ENCODE data around the gene UNK. TPM values are rescaled to one million over a fixed set of nuclear protein-coding genes. Genes with fewer than 3 reads are reported as not detected.

Gene UNK
- total and polyA plus RNA-seq, 9 of the 15 experiments (the other 6 are each of a cell fraction or from before 2014, with no cell fraction given), result 12.8 to 38.6 (median 24.8) TPM

DNA sequence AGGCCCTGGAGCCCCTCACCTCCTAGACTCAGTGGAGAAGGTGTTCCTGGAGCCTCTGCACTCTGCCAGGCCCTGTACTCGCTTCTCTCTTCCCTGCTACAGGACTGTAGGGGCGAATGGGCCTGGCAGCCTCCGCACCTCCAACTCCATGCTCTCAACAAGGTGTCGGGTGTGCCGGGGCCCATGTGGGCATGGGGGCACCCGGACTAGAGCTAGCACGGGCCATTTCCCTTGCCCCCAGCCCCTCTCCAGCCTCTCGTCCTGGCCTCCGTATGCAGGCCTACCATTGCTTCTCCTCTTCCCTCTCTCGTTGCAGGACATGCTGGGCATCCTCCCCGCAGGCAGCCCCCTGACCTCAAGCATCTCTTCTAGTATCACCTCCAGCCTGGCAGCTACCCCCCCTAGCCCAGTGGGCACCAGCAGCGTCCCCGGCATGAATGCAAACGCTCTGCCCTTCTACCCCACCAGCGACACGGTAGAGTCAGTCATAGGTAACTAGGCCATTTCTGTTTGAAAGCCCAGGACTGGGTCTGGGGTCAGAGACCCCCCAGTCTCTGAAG, 33.8 kb downstream of the UNK start:
- Histone ChIP-seq H3K36me3 (ENCODE audit: control insufficient read depth, insufficient read depth, low read length) (peaks cover 73% of the 10 kb centered on the region; the same call in 2 of the 3 replicates), H3K27me3 (ENCODE audit: control insufficient read depth in 2 of 2, insufficient read depth in 2 of 2, low read length in 2 of 2) (no peaks in the 10 kb centered on the region), H3K4me3 (no peak overlapping the region), H3K79me2 (ENCODE audit: control insufficient read depth, insufficient read depth, low read length) (no peaks in the 10 kb centered on the region), H3K27ac (ENCODE audit: extremely low read depth, low read depth, low read length) (no peak overlapping the region), H4K20me1 (replicated peaks; ENCODE audit: control insufficient read depth, insufficient read depth, low read length) (no peaks in the 10 kb centered on the region), H3K9me3 (replicated peaks; ENCODE audit: control insufficient read depth, insufficient read depth, low read depth, low read length) (no peaks in the 10 kb centered on the region), H3K4me1 (replicated peaks in 1 of 2; ENCODE audit: control insufficient read depth in 2 of 2, insufficient read depth in 2 of 2, low read length in 2 of 2) (peaks cover 0 to 26% of the 10 kb centered on the region in 2 experiments; a peak in 1 of 5 replicates), H3K9me1 (ENCODE audit: control insufficient read depth, insufficient read depth, low read length) (peaks cover 3% of the 10 kb centered on the region), H3K9ac (ENCODE audit: insufficient read depth in 1 of 2, low read depth in 2 of 2, low read length in 2 of 2) (0 out of 4 replicates have a peak overlapping the region, but pooled peaks of 1 of the 2 experiments have one; percentile 12), H3K4me2 (ENCODE audit: insufficient read depth, low read length) (no peak overlapping the region), H2AFZ (ENCODE audit: low read depth, low read length) (no peak overlapping the region)
- ChIA-PET CTCF (ENCODE audit: low intra/inter-chr PET ratio) (no interaction called here), POLR2A (interaction anchor here (0.5 to 1.3 kb wide), 12 partner anchors 9 to 575 kb away, joined by 3 to 6 read pairs (median 3); no protein-coding TSS in a partner anchor)
- no TSS peak for BruUV-seq (replicated peaks)
- in situ Hi-C loops (cut with MboI) (no loop called here), intact Hi-C loops (cut with micrococcal nuclease) (no loop called here)
- no peak for FAIRE-seq
- no peak for ATAC-seq
- no peak for TF ChIP-seq ZEB2 (IDR thresholded peaks at IDR 0.05)
- peak; percentile 38; the same call in 1 of the 2 replicates for TF ChIP-seq POLR2G (IDR thresholded peaks at IDR 0.05; ENCODE audit: low read depth, low read length)
- WGBS (ENCODE audit: insufficient coverage, low coverage, missing lambda C conversion rate), result 82% methylated on average over 9 of the region's 16 CpGs
- no peak for DNase-seq (ENCODE audit: extremely low read depth in 1 of 4, low spot score in 3 of 4)

DNA sequence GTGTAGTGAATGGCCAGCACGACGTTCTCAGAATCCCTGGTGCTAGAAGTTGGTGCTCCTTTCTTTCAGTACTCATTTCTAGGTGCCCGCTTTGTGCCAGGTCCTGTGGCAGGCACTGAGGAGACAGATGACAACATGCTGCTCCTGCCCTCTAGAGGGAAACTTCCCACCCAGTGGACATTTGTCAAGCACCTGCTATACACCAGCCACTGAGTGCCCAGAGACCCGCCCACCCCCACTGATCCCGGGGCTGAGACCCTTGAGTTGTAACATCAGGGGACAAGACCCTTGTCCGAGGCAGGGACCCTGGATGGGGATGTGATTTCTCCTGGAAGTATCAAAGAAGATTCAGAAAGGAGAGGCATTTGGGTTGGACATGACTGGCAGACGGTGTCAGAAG, 34.5 kb downstream of the UNK start:
- BruUV-seq (replicated peaks), result no TSS peak
- H3K79me2 ChIP-seq (ENCODE audit: control insufficient read depth, insufficient read depth, low read length), result no peaks in the 10 kb centered on the region
- in situ Hi-C loops (cut with MboI) (no loop called here), intact Hi-C loops (cut with micrococcal nuclease) (no loop called here)
- no peak for ATAC-seq
- ChIA-PET POLR2A (interaction anchor here (0.7 to 1.1 kb wide), 3 partner anchors 10 to 39 kb away, joined by 3 to 4 read pairs (median 3); no protein-coding TSS in a partner anchor), CTCF (ENCODE audit: low intra/inter-chr PET ratio) (no interaction called here)
- H4K20me1 ChIP-seq (replicated peaks; ENCODE audit: control insufficient read depth, insufficient read depth, low read length), result no peaks in the 10 kb centered on the region
- no peak for DNase-seq (ENCODE audit: extremely low read depth in 1 of 4, low spot score in 3 of 4)
- peaks cover 0 to 27% of the 10 kb centered on the region in 2 experiments; a peak in 1 of 5 replicates for H3K4me1 ChIP-seq (replicated peaks in 1 of 2; ENCODE audit: control insufficient read depth in 2 of 2, insufficient read depth in 2 of 2, low read length in 2 of 2)
- H3K4me2 ChIP-seq (ENCODE audit: insufficient read depth, low read length), result no peak overlapping the region
- no peak overlapping the region for H3K4me3 ChIP-seq
- H3K9me1 ChIP-seq (ENCODE audit: control insufficient read depth, insufficient read depth, low read length), result peaks cover 3% of the 10 kb centered on the region
- peaks cover 74% of the 10 kb centered on the region; the same call in 2 of the 3 replicates for H3K36me3 ChIP-seq (ENCODE audit: control insufficient read depth, insufficient read depth, low read length)
- no peaks in the 10 kb centered on the region for H3K9me3 ChIP-seq (replicated peaks; ENCODE audit: control insufficient read depth, insufficient read depth, low read depth, low read length)
- no peaks in the 10 kb centered on the region for H3K27me3 ChIP-seq (ENCODE audit: control insufficient read depth in 2 of 2, insufficient read depth in 2 of 2, low read length in 2 of 2)
- no peak overlapping the region for H3K27ac ChIP-seq (ENCODE audit: extremely low read depth, low read depth, low read length)
- WGBS (ENCODE audit: insufficient coverage, low coverage, missing lambda C conversion rate), result 81% methylated on average over 7 of the region's 7 CpGs
- H2AFZ ChIP-seq (ENCODE audit: low read depth, low read length), result no peak overlapping the region
- H3K9ac ChIP-seq (ENCODE audit: insufficient read depth in 1 of 2, low read depth in 2 of 2, low read length in 2 of 2), result no peak overlapping the region
- FAIRE-seq, result no peak
- no peak for TF ChIP-seq RBM17 (IDR thresholded peaks at IDR 0.05; ENCODE audit: borderline replicate concordance, low read depth, low read length)
- TF ChIP-seq FOXA3 (CRISPR knock-in tag; conservative IDR thresholded peaks at IDR 0.05 in 1 of 2, IDR thresholded peaks at IDR 0.05 in 1 of 2), result no peak
- TF ChIP-seq ZNF12 (CRISPR knock-in tag; IDR thresholded peaks at IDR 0.05), result no peak
- TF ChIP-seq, protein P1, sequence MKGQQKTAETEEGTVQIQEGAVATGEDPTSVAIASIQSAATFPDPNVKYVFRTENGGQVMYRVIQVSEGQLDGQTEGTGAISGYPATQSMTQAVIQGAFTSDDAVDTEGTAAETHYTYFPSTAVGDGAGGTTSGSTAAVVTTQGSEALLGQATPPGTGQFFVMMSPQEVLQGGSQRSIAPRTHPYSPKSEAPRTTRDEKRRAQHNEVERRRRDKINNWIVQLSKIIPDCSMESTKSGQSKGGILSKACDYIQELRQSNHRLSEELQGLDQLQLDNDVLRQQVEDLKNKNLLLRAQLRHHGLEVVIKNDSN (CRISPR knock-in tag; IDR thresholded peaks at IDR 0.05), result no peak
- no peak for TF ChIP-seq KDM4B (IDR thresholded peaks at IDR 0.05; ENCODE audit: borderline replicate concordance in 2 of 2, low read depth in 1 of 2)
- no peak for TF ChIP-seq PHB (CRISPR knock-in tag; IDR thresholded peaks at IDR 0.05)
- no peak for TF ChIP-seq HDAC2 (IDR thresholded peaks at IDR 0.05)
- TF ChIP-seq TEAD1 (CRISPR knock-in tag; IDR thresholded peaks at IDR 0.05), result no peak
- TF ChIP-seq, protein P2, sequence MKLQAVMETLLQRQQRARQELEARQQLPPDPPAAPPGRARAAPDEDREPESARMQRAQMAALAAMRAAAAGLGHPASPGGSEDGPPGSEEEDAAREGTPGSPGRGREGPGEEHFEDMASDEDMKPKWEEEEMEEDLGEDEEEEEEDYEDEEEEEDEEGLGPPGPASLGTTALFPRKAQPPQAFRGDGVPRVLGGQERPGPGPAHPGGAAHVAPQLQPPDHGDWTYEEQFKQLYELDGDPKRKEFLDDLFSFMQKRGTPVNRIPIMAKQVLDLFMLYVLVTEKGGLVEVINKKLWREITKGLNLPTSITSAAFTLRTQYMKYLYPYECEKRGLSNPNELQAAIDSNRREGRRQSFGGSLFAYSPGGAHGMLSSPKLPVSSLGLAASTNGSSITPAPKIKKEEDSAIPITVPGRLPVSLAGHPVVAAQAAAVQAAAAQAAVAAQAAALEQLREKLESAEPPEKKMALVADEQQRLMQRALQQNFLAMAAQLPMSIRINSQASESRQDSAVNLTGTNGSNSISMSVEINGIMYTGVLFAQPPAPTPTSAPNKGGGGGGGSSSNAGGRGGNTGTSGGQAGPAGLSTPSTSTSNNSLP (IDR thresholded peaks at IDR 0.05; ENCODE audit: borderline replicate concordance, low read depth, low read length), result no peak
- no peak for TF ChIP-seq SIN3A (IDR thresholded peaks at IDR 0.05; ENCODE audit: borderline replicate concordance in 2 of 2, control insufficient read depth in 1 of 2, low read depth in 2 of 2, low read length in 2 of 2)
